ENCODE measurements around the gene SLC5A11.

Gene SLC5A11

GRCh38 chr16:24906199-24906808, 60.5 kb downstream of the SLC5A11 start:
- no peak overlapping the region for H3K4me3 ChIP-seq (ENCODE audit: low read length)
- TF ChIP-seq, protein P1, sequence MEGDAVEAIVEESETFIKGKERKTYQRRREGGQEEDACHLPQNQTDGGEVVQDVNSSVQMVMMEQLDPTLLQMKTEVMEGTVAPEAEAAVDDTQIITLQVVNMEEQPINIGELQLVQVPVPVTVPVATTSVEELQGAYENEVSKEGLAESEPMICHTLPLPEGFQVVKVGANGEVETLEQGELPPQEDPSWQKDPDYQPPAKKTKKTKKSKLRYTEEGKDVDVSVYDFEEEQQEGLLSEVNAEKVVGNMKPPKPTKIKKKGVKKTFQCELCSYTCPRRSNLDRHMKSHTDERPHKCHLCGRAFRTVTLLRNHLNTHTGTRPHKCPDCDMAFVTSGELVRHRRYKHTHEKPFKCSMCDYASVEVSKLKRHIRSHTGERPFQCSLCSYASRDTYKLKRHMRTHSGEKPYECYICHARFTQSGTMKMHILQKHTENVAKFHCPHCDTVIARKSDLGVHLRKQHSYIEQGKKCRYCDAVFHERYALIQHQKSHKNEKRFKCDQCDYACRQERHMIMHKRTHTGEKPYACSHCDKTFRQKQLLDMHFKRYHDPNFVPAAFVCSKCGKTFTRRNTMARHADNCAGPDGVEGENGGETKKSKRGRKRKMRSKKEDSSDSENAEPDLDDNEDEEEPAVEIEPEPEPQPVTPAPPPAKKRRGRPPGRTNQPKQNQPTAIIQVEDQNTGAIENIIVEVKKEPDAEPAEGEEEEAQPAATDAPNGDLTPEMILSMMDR (IDR thresholded peaks at IDR 0.05; ENCODE audit: insufficient read depth, low read depth, low read length, missing control alignments) = peak; percentile 46
- DNase-seq (ENCODE audit: low read depth) = peak; percentile 18

DNA sequence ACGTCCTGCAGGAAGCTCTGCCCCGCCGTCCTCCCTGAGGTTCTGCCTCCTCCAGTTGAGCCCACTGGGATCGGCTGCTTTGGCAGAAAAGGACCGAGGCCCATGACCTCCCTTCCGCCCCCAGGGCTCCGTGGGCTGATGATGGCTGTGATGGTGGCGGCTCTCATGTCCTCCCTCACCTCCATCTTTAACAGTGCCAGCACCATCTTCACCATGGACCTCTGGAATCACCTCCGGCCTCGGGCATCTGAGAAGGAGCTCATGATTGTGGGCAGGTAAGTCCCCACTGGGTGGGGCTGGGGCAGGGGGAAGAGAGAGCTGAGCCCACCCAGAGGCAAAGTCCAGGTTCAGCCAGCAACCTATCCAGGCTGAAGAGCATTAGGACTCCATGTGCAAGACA, 61.1 kb downstream of the SLC5A11 start:
- no peak for DNase-seq (ENCODE audit: low read depth)
- H3K4me3 ChIP-seq (ENCODE audit: low read length) = no peak overlapping the region
- TF ChIP-seq, protein P1 (IDR thresholded peaks at IDR 0.05; ENCODE audit: insufficient read depth, low read depth, low read length, missing control alignments) = no peak

DNA sequence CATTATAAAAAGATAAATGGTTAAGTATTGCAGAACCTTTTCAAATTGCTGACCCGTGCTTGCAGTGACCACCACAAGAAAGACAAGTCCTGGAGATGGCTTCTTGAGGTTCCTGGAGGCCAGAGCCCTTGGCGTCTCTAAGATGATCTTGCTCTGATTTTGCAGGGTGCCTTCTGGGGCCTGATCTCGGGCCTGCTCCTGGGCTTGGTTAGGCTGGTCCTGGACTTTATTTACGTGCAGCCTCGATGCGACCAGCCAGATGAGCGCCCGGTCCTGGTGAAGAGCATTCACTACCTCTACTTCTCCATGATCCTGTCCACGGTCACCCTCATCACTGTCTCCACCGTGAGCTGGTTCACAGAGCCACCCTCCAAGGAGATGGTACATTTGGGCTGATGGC, 63.0 kb downstream of the SLC5A11 start:
- H3K4me3 ChIP-seq (ENCODE audit: low read length) = no peak overlapping the region
- DNase-seq (ENCODE audit: low read depth) = no peak
- TF ChIP-seq, protein P1 (IDR thresholded peaks at IDR 0.05; ENCODE audit: insufficient read depth, low read depth, low read length, missing control alignments) = no peak

- no peak overlapping the region for H3K4me3 ChIP-seq (ENCODE audit: low read length)
- DNase-seq (ENCODE audit: low read depth) = no peak
- TF ChIP-seq, protein P1 (IDR thresholded peaks at IDR 0.05; ENCODE audit: insufficient read depth, low read depth, low read length, missing control alignments) = no peak
Measured at GRCh38 chr16:24909856-24910255, 64.1 kb downstream of the SLC5A11 start.

DNA sequence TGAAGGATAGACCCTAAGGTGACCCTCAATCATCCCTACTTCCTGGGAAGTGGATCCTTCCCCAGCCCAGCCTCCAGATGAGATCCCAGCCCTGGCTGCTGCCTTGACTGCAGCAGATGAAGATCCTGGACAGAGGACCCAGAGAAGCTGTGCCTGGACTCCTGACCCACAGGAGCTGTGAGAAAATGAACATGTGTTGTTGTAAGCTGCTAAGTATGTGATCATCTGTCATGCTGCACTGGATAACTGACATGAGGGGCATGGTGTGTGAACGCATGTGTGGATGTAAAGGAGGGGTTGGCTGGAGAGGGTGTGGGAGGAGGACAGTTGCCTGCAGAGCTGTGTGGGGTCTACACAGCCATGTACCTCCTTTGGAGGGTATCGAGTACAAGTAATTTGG, 69.3 kb downstream of the SLC5A11 start:
- DNase-seq (ENCODE audit: low read depth) = no peak
- no peak overlapping the region for H3K4me3 ChIP-seq (ENCODE audit: low read length)
- TF ChIP-seq, protein P1 (IDR thresholded peaks at IDR 0.05; ENCODE audit: insufficient read depth, low read depth, low read length, missing control alignments) = no peak

DNA sequence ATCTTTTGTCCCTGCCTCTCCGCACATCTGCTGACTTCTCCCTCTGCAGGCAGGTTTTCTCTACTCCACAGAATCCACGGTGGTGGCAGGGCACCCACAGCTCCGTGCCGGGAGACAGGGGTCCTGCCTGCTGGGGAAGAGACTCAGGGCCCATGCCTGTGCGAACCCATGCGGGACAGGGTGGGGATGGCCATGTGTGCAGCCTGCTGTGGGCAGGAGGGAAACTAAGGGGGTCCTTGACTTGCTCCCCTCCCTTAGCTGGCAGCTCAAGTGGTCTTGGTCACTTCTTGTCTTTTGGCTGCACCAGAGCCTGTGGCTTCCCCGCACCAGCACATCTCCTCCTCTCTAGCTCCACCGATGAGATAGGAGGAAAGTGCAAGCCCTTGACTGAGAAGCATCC, 69.8 kb downstream of the SLC5A11 start:
- DNase-seq (ENCODE audit: low read depth) = no peak
- no peak overlapping the region for H3K4me3 ChIP-seq (ENCODE audit: low read length)
- TF ChIP-seq, protein P1 (IDR thresholded peaks at IDR 0.05; ENCODE audit: insufficient read depth, low read depth, low read length, missing control alignments) = no peak

DNA sequence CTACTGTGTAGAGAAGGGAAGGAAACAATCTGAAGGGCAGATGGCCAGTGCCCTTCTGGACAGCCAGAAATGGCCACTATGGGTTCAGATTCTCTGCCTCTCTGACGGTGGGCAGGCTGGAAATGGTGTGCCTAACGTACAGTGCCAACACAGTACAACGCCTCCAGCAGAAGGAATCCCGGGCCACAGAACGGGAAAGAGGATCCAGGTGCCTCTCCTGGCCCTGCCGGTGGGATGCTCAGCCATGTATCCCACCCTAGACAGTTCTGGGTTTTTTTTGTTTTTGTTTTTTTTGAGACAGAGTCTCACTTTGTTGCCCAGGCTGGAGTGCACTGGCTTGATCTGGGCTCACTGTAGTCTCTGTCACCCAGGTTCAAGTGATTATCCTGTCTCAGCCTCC, 71.5 kb downstream of the SLC5A11 start:
- TF ChIP-seq, protein P1 (IDR thresholded peaks at IDR 0.05; ENCODE audit: insufficient read depth, low read depth, low read length, missing control alignments) = no peak
- H3K4me3 ChIP-seq (ENCODE audit: low read length) = no peak overlapping the region
- DNase-seq (ENCODE audit: low read depth) = no peak
